GM12891 (cell line): ENCODE results near the gene PDLIM4.

Experiments used
- PAX5 ChIP-seq: IDR thresholded peaks from 2 replicates; pipeline ENCODE4 v1.6.1; 2011; ENCODE audit warnings: low read length, moderate library complexity, mild to moderate bottlenecking; ENCODE audit not compliant: insufficient read depth, severe bottlenecking
- POLR2A ChIP-seq: IDR thresholded peaks from 2 replicates; pipeline ENCODE4 v1.6.1; 2011; ENCODE audit warnings: low read depth, low read length, control low read depth
- POLR2AphosphoS5 ChIP-seq: IDR thresholded peaks from 2 replicates; pipeline ENCODE4 v1.6.1; 2011; ENCODE audit warnings: low read depth, low read length, control low read depth
- POU2F2 ChIP-seq: IDR thresholded peaks from 2 replicates; pipeline ENCODE4 v1.6.1; 2011; ENCODE audit warnings: low read depth, mild to moderate bottlenecking, control low read depth, low read length, moderate library complexity
- SPI1 ChIP-seq: IDR thresholded peaks from 2 replicates; pipeline ENCODE4 v1.6.1; 2011; ENCODE audit warnings: low read depth, low read length, control low read depth
- TAF1 ChIP-seq: IDR thresholded peaks from 2 replicates; pipeline ENCODE4 v1.6.1; 2011; ENCODE audit warnings: low read depth, low read length, control low read depth

DNA sequence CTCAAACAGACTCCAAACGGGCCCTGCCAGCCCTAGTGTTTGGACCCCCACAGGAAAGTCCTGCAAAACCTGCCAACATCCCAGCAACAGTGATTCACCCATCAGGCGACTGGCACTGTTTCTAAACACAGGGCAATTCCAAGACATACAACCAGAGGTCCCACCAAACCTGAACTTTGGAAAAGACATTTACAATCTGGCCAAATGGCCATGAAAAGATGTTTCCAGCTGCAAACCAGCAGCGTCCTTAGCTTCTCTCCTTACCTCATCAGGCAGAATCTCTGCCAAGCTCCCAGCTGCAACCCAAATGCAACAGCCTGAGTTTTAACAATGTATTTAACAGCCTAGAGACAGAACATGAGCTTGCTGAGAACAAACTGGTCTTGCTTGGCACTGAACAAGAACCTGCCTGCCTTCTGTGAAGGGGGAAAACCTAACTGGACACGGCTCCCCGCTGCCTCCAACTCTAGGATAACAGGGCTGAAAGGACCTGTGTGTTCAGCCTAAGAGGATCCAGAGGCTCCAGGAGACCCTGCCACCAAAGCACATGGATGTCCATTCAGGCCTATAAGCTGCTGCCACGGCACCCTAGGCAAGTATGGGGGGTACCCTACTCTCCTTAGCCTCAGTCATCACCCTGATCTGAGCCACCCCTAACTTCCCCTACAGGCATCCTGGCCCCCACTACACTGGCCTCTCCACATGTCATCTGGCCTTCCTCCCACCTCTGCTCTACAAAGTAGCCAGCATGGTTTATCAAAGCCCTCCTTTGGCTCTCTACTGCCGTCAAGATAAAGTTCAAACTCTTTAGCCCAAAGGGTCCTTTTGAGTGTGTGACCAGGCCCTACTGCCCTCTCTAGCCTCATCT lies 35.5 kb upstream of the PDLIM4 start:
- TF ChIP-seq POLR2A: no peak
- TF ChIP-seq POLR2AphosphoS5: no peak
- TF ChIP-seq TAF1: no peak
- no peak for TF ChIP-seq SPI1
- TF ChIP-seq POU2F2: no peak
- TF ChIP-seq PAX5: no peak
